Astrocyte of the cerebellum (primary cell): ENCODE measurements around the gene COTL1.

Experiments
- DNase-seq: peaks from one replicate; pipeline ENCODE4 v3.0.0-alpha.2; 2011; ENCODE audit warnings: low read depth
- H3K4me3 ChIP-seq: 2 replicates; pipeline ENCODE4 v1.5.1; 2011; ENCODE audit warnings: mild to moderate bottlenecking, low read depth, low read length, moderate library complexity
- in situ Hi-C: cut with HindIII; loops from 2 replicates; pipeline ENCODE4 v1.10.0; 2017; ENCODE audit warnings: low sequenced_read_pairs
- TF ChIP-seq, protein P1 (sequence below): IDR thresholded peaks from 2 replicates; pipeline ENCODE4 v1.5.1; 2012; ENCODE audit warnings: low read length, low read depth, moderate library complexity, mild to moderate bottlenecking; ENCODE audit errors: missing control alignments

COTL1 gene

GRCh38 chr16:84595052-84595481, 22.8 kb downstream of the COTL1 start:
- TF ChIP-seq, protein P1, sequence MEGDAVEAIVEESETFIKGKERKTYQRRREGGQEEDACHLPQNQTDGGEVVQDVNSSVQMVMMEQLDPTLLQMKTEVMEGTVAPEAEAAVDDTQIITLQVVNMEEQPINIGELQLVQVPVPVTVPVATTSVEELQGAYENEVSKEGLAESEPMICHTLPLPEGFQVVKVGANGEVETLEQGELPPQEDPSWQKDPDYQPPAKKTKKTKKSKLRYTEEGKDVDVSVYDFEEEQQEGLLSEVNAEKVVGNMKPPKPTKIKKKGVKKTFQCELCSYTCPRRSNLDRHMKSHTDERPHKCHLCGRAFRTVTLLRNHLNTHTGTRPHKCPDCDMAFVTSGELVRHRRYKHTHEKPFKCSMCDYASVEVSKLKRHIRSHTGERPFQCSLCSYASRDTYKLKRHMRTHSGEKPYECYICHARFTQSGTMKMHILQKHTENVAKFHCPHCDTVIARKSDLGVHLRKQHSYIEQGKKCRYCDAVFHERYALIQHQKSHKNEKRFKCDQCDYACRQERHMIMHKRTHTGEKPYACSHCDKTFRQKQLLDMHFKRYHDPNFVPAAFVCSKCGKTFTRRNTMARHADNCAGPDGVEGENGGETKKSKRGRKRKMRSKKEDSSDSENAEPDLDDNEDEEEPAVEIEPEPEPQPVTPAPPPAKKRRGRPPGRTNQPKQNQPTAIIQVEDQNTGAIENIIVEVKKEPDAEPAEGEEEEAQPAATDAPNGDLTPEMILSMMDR: no peak
- DNase-seq: no peak

GRCh38 chr16:84594725-84595038, 23.2 kb downstream of the COTL1 start:
- TF ChIP-seq, protein P1: no peak
- DNase-seq: no peak
- in situ Hi-C loops: no loop called here
- no peak overlapping the region for H3K4me3 ChIP-seq

More at GRCh38 chr16:84595052-84595481, 22.8 kb downstream of the COTL1 start:
- H3K4me3 ChIP-seq: no peak overlapping the region
- in situ Hi-C loops: no loop called here

- no peak overlapping the region for H3K4me3 ChIP-seq
- TF ChIP-seq, protein P1: no peak
- in situ Hi-C loops: no loop called here
- no peak for DNase-seq
Measured at GRCh38 chr16:84593825-84594724, 23.8 kb downstream of the COTL1 start.

- DNase-seq: no peak
- TF ChIP-seq, protein P1: no peak
- H3K4me3 ChIP-seq: no peak overlapping the region
- in situ Hi-C loops: no loop called here
Measured at GRCh38 chr16:84592718-84593117, 25.2 kb downstream of the COTL1 start.

DNA sequence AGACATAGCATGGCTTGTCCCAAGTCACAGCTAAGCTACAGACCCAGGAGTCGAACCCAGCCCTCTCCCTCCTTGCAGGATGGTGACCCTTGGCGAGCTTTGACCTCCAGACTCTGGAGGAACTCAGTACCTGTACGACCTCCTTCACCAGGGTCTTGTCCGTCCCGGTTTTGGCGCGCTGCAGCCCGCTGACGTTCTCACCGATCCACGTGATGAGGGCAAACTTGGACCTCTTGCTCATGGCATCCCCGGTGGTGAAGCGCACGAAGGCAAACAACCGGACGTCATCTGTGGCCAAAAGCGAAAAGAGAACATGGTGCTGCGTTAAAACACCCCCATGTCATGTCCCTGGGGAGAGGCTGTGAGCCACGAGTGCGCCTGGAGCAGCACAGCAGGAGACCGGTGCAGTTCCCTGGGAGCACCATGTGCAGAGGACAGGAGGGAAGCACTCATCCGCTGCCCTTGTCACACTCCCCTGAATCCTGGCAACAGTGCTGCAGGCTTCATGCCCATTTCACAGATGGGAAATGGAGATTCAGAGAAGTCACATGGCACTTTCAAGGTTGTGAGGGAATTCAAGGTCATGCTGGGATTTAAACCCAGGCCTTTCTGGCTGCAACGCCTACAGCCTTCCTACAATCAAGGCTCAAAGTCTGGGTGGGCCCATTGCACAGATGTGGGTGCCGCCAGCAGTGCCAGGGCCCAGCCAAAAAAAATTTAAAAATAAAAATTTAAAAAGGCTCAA, 27.7 kb downstream of the COTL1 start:
- TF ChIP-seq, protein P1: no peak
- H3K4me3 ChIP-seq: no peak overlapping the region
- no peak for DNase-seq
- in situ Hi-C loops: no loop called here

GRCh38 chr16:84588991-84589390, 28.9 kb downstream of the COTL1 start:
- no peak overlapping the region for H3K4me3 ChIP-seq
- no peak for DNase-seq
- TF ChIP-seq, protein P1: no peak
- in situ Hi-C loops: no loop called here
